DMS114 treated with DMSO at 0.1 percent for 48 hours (cell line): ENCODE results near the gene BMP7.

Experiments
- DNase-seq: peaks from one replicate; lab custom pipeline; 2025; ENCODE audit not compliant: unreplicated experiment; lab: John Stamatoyannopoulos, UW

Gene BMP7

DNA sequence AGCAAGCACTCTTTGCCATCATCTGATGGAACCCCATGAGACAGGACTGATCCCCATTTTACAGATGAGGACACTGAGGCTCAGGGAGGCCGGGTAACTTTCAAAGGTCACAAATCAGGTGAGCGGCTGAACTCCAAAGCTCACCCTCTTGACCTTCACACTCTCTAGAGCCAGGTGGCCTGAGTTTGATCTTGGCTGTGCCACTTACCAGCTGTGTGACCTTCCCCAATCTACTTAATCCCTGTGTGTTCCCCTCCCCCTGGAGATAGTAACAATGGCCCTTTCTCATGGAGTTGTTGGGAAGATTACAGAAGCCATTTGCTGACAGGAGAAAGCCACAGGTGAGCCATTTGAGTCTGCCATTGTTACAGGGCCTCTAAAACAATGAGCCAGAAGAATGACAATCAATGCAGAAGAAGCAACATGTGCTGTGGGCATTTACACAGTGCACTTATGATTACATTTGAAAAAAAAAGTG, 34.5 kb downstream of the BMP7 start:
- no peak for DNase-seq

- no peak for DNase-seq
Observed at GRCh38 chr20:57231161-57231560, 35.3 kb downstream of the BMP7 start.

DNA sequence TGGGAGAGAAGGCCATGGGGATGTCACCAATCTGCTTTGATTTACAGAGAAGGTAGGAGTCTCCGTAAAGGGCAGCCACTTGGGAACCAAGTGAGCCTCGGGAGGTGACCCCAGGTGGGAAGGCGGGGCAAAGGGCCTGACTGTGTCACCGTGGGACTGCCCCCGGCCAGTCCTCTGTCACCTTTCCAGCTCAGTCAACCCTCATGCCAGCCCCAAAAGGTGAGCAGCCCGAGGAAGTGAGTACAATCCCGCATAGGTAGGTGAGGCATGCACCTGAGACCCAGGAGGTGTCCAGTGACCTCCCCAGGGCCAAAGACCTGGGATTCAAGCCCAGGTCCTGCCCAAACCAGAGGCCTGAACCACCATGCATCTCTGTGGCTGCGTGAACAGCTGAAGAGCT, 36.2 kb downstream of the BMP7 start:
- no peak for DNase-seq

GRCh38 chr20:57229490-57229889, 37.0 kb downstream of the BMP7 start:
- DNase-seq: no peak

DNA sequence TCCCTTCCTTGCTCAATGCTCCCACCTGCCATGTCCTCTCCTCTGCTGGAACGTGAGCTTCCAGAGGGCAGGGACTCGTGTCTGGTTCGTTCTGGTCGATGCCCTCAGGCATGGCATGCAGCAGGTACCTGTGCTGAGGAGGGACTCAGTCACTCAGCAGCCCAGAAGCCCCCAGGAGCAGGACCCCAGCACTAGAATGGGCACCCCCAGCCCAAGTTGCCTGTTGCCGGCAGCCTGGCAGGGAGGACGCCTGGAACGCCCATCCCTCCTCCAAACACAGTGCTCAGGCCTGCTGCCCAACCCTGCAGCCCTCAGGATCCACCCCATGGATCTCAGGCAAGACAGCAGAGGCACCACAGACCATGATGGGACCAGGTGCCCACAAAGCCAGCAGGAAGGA, 40.6 kb downstream of the BMP7 start:
- DNase-seq: no peak

- DNase-seq: no peak
Observed at GRCh38 chr20:57225197-57225733, 41.2 kb downstream of the BMP7 start.

GRCh38 chr20:57224641-57225138, 41.8 kb downstream of the BMP7 start:
- no peak for DNase-seq

- DNase-seq: no peak
Observed at GRCh38 chr20:57223648-57224489, 42.6 kb downstream of the BMP7 start.

DNA sequence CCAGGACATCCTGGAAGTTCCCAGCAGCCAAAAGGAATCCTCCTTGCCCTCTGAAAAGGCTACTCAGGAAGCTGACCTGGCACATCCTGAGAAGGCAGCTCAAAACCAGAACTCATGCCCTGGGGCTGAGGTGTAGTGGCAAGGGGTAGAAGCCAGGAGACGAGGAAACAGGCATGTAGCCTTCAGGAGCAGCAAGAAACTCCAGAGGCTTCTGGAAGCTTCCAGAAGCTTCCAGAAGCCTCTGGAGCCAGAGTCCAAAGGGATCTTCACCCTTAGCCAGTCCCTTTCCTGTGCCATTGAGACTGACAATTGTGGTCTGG, 43.9 kb downstream of the BMP7 start:
- DNase-seq: no peak

DNA sequence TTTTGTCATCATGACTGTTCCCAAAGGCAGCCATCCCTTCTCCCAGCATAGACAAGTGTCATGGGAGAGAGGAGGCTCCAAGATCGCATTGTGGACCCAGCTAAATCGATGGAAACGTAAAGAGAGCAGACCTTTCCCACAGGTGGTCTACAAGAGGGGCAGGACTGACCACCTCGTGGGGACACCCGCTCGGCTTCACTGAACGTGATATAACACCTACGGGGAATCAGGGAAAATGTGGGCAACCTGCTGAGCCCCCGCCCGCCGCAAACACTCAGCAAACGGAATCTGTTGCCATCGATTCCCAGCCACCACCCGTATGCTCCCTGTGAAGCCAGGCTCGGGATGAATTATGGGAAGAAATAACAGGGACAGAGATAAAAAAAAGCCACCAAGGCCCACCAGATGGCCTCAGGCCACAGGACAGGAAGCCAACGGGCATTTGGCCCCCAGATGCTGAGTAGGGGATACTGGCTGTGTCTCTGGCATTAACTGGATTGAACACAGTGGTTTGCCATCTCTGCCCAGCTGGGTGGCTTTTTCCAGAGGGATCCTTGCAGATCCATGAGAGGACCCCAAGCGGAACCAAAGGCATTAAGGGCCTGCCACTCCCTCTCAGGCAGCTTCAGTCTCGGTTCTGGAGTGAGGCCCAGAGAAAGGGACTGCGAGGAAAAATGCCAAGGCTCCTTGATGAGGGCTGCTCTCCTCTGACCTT, 44.4 kb downstream of the BMP7 start:
- DNase-seq: no peak

GRCh38 chr20:57220337-57221145, 45.9 kb downstream of the BMP7 start:
- DNase-seq: no peak

DNA sequence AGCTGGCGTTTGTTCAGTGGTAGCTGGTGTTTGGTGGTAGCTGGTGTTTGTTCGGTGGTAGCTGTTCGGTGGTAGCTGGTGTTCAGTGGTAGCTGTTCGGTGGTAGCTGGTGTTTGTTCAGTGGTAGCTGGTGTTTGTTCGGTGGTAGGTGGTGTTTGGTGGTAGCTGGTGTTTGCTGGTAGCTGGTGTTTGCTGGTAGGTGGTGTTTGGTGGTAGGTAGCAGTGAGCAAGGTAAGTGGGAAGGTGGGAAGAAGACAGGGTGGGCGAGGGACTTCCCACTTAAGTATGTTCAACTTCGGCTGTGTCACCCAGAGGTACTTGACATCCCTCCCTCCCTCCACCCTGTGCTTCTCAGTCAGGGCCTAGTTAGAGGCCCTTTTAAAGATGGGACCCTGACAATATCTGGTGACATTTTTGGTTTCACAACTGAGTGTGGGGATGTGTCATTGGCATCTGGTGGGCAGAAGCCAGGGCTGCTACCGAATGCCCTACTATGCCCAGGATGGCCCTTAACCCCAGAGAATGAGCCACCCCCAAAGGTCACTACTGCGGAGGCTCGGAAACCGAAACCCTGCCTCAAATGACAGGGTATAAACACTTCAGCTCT, 47.3 kb downstream of the BMP7 start:
- no peak for DNase-seq

DNA sequence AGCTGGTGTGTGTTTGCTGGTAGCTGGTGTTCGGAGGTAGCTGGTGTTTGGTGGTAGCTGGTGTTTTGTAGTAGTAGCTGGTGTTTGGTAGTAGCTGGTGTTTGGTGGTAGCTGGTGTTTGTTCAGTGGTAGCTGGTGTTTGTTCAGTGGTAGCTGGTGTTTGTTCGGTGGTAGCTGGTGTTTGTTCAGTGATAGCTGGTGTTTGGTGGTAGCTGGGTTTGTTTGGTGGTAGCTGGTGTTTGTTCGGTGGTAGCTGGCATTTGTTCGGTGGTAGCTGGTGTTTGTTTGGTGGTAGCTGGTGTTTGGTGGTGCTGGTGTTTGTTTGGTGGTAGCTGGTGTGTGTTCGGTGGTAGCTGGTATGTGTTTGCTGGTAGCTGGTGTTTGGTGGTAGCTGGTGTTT, 48.0 kb downstream of the BMP7 start:
- no peak for DNase-seq

DNA sequence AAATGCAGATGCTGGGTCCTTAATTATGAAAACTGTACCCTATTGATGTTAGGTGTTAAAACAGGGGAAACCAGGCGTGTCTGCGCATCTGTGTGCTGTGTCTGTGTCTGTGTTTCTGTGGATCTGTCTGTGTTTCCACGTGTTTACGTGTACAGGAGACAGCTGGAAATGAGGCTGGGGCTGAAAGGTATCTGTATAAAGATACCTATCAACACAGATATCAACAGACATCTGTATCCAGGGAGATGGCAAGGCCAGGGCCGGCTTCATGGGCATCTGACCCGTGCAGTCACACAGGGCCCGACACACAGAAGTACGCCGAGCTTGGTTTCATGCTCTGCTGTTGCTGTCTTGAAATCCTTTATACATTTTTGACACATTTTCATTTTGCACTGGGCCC, 48.6 kb downstream of the BMP7 start:
- no peak for DNase-seq

GRCh38 chr20:57216669-57217068, 49.8 kb downstream of the BMP7 start:
- no peak for DNase-seq

DNA sequence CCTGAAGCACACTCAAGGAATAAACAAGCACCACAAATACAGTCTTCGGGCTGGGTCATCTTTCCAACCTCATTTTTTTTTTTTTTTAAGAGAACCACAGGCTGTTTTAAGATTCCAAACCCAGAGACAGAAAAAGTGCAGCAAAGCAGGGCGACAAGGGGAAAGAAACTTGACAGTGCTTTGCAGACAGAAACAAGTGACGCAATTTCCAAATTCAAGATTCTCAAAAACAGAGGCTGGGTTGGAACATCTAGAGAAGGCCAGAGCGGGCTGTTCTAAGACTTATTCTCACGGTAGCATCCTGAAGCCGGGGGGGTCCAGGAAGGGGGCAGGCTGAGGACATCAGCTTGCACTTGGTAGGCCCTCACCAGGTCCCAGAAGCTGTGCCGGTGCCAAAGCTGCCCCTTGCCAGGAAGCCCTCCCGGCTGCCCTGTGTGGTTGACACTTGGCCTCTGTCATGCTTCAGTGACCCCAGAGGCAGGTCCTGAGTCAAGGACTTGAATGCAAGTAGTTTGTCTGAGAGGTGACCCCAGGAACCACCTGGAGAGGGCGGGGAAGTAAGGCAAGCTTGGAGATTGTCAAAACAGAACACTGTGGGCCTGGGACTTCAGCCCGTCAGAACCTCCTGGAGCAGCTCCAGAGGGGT, 50.5 kb downstream of the BMP7 start:
- DNase-seq: no peak

GRCh38 chr20:57215426-57215825, 51.0 kb downstream of the BMP7 start:
- no peak for DNase-seq

DNA sequence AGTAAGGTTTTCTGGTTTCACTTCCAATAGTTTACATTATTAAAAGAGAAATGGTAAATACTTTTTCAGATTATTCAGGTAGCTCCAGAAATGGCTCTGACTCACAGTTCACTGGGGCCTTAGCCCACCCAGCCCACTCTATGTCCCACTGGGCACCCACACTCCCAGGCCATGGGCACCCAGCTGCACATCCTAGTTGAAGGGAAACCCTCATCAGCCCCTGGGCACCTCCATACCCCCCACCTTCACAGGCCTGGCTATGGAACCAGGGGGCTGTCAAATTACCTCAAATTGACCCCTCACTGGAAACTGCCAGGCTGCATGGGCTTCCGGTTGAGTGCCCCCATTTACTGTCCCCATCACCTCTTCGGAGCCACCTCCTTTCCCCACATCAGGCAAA, 51.5 kb downstream of the BMP7 start:
- no peak for DNase-seq

- no peak for DNase-seq
Observed at GRCh38 chr20:57214427-57214826, 52.0 kb downstream of the BMP7 start.

DNA sequence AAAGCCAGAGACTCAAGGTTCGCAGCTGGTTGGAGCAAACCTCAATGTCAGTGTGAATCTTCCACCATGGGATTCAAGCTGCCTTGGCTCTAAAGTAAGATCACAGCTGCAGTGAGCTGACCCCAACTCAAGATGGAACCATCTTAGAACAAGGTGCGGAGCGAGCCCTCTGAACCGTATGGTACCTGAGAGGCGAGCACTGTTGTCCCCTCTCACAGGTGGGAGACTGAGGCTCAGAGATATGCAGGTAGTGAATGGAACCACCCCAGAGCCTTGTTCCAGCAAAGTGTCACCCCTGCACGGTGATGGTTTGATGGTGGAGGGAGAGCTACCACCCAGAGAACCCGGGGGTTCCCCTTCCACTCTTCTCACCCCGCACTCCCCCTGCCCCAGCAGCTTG, 52.5 kb downstream of the BMP7 start:
- DNase-seq: no peak
